Subcutaneous abdominal adipose tissue (tissue), 5 donors: Measurements from ENCODE around the gene CRBN.

ENCODE experiments used
- H3K27ac ChIP-seq: one replicate; pipeline ENCODE4 v1.7.0; 2013; ENCODE audit warnings: low read depth, mild to moderate bottlenecking, inconsistent platforms, low read length, moderate library complexity
- H3K27me3 ChIP-seq, 5 donors: one replicate each; pipeline ENCODE4 v1.7.0; 2013; ENCODE audit warnings: low read length in 5 of 5, inconsistent platforms in 1 of 5; ENCODE audit not compliant: control insufficient read depth in 5 of 5, insufficient read depth in 4 of 5
- H3K36me3 ChIP-seq, 5 donors: one replicate each; pipeline ENCODE4 v1.7.0; 2013; ENCODE audit warnings: low read length in 5 of 5; ENCODE audit not compliant: control insufficient read depth in 5 of 5, insufficient read depth in 5 of 5
- H3K4me1 ChIP-seq, 5 donors: one replicate each; pipeline ENCODE4 v1.7.0; 2013; ENCODE audit warnings: low read length in 5 of 5, mild to moderate bottlenecking in 3 of 5, moderate library complexity in 1 of 5; ENCODE audit not compliant: control insufficient read depth in 5 of 5, insufficient read depth in 5 of 5
- H3K4me3 ChIP-seq, 5 donors: one replicate each; pipeline ENCODE4 v1.7.0; 2013; ENCODE audit warnings: low read length in 5 of 5, low read depth in 1 of 5
- H3K9ac ChIP-seq, 5 donors: one replicate each; pipeline ENCODE4 v1.7.0; 2013; ENCODE audit warnings: low read length in 5 of 5, mild to moderate bottlenecking in 4 of 5, moderate library complexity in 3 of 5
- H3K9me3 ChIP-seq, 5 donors: one replicate each; pipeline ENCODE4 v1.7.0; 2013; ENCODE audit warnings: low read length in 5 of 5; ENCODE audit not compliant: control insufficient read depth in 5 of 5
- donor health status: healthy.
- donor health status: healthy.
- donor health status: healthy.
- donor health status: healthy.
- donor health status: healthy.

CRBN gene

GRCh38 chr3:3119393-3119851, 60.1 kb downstream of the CRBN start:
- Histone ChIP-seq H3K36me3 (no peaks in the 10 kb centered on the region), H3K9ac (no peak overlapping the region), H3K27me3 (peaks cover 0 to 2% (median 0%) of the 10 kb centered on the region in 5 donors), H3K4me1 (no peaks in the 10 kb centered on the region), H3K27ac (no peak overlapping the region), H3K4me3 (no peak overlapping the region), H3K9me3 (no peaks in the 10 kb centered on the region)

DNA sequence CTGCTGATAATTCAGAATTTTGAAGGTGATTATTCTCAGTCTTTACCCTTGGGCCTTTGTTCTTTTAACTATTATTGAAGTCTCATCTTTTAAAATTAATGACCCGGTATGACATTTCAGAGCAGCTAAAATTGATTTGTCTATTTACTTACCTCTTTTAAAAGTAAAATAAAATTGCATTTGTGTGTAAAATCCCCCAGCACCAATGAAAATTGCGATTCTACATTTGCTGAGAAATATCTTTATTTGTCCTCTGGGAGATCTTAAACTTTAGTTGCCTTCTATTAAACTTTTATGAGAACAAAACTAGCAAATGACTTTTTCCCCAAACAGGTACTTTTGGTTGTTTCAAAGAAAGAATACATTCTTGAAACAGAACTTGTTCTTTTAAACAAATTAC, 61.8 kb downstream of the CRBN start:
- Histone ChIP-seq H3K4me3 (no peak overlapping the region), H3K4me1 (no peaks in the 10 kb centered on the region), H3K27ac (no peak overlapping the region), H3K9ac (no peak overlapping the region), H3K36me3 (no peaks in the 10 kb centered on the region), H3K9me3 (no peaks in the 10 kb centered on the region), H3K27me3 (peaks cover 0 to 2% (median 0%) of the 10 kb centered on the region in 5 donors)

DNA sequence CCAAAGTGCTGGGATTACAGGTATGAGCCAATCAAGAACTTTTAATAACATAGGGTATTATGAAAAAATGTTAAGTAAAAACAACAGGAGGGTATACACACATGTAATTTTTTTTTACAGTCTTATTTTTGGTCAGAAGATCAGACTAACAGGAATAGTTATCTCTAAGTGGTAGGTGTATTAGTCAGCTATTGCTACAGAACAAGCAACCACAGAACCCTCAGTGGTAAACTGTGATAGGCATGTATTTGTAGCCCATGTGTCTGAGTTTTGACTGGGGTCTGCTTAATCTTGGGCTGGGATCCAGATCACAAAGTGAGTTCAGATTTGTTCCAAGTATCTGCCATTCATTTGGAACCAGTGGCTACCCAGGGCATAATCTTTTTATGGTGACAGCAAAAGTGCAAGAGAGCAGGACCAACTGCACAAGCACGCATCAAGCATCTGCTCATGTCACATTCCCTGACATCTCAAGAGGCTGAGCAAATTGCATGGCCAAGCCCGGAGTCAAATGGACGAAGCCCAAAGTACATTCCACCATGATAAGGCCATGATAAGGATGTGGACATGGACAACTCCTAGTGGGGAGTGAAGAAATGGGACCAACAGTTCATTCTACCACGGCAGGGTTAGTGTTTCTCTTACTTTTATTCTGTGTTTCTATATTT, 66.3 kb downstream of the CRBN start:
- no peaks in the 10 kb centered on the region for H3K27me3 ChIP-seq
- no peak overlapping the region for H3K27ac ChIP-seq
- H3K4me1 ChIP-seq, result peaks cover 0 to 3% (median 0%) of the 10 kb centered on the region in 5 donors
- H3K4me3 ChIP-seq, result no peak overlapping the region
- no peaks in the 10 kb centered on the region for H3K36me3 ChIP-seq
- no peaks in the 10 kb centered on the region for H3K9me3 ChIP-seq
- H3K9ac ChIP-seq, result no peak overlapping the region

- Histone ChIP-seq H3K27ac (no peak overlapping the region), H3K4me1 (peaks cover 0 to 3% (median 0%) of the 10 kb centered on the region in 5 donors), H3K27me3 (no peaks in the 10 kb centered on the region), H3K9me3 (no peaks in the 10 kb centered on the region), H3K9ac (no peak overlapping the region), H3K36me3 (no peaks in the 10 kb centered on the region), H3K4me3 (no peak overlapping the region)
Measured at GRCh38 chr3:3110749-3111361, 68.6 kb downstream of the CRBN start.

GRCh38 chr3:3110299-3110630, 69.2 kb downstream of the CRBN start, which contains the start of gene IL5RA:
IL5RA (minus strand) TSS chr3:3110374; CDS start chr3:3104984, 5,390 bp downstream.
- no peaks in the 10 kb centered on the region for H3K9me3 ChIP-seq
- no peak within 1 kb of the TSS for H3K4me3 ChIP-seq
- H3K9ac ChIP-seq, result no peak within 1 kb of the TSS
- peaks cover 0 to 3% (median 0%) of the 10 kb centered on the region in 5 donors for H3K4me1 ChIP-seq
- H3K27ac ChIP-seq, result no peak within 1 kb of the TSS
- H3K27me3 ChIP-seq, result no peaks in the 10 kb centered on the region
- no peaks in the 10 kb centered on the region for H3K36me3 ChIP-seq

- Histone ChIP-seq H3K27ac (no peak overlapping the region), H3K9me3 (no peaks in the 10 kb centered on the region), H3K4me1 (peaks cover 0 to 3% (median 0%) of the 10 kb centered on the region in 5 donors), H3K27me3 (no peaks in the 10 kb centered on the region), H3K36me3 (no peaks in the 10 kb centered on the region), H3K4me3 (no peak overlapping the region), H3K9ac (no peak overlapping the region)
Measured at GRCh38 chr3:3109407-3110298, 69.8 kb downstream of the CRBN start.

GRCh38 chr3:3107858-3108257, 71.6 kb downstream of the CRBN start:
- Histone ChIP-seq H3K27ac (no peak overlapping the region), H3K4me3 (no peak overlapping the region), H3K9ac (no peak overlapping the region), H3K36me3 (no peaks in the 10 kb centered on the region), H3K4me1 (peaks cover 0 to 3% (median 0%) of the 10 kb centered on the region in 5 donors), H3K27me3 (no peaks in the 10 kb centered on the region), H3K9me3 (no peaks in the 10 kb centered on the region)

DNA sequence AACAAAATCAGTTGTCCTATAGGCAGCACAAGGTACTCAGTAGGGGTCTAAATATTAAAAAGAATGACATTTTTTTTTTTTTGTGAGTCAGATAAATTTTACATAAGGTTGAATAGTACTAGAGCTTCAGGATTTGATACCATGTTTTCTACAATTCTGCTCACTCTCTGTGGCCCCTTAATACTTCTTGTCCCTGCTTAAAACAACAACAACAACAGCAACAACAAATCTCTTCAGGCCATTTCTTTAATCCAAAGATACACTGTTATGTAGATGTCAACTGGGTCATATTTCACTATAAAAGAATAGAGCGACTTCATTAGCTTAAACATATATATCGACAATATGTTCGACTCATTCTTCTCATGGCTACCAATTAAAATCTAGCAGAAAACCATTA, 72.3 kb downstream of the CRBN start:
- H3K9me3 ChIP-seq, result no peaks in the 10 kb centered on the region
- H3K4me1 ChIP-seq, result peaks cover 0 to 3% (median 0%) of the 10 kb centered on the region in 5 donors
- no peak overlapping the region for H3K4me3 ChIP-seq
- H3K27ac ChIP-seq, result no peak overlapping the region
- H3K36me3 ChIP-seq, result no peaks in the 10 kb centered on the region
- no peak overlapping the region for H3K9ac ChIP-seq
- no peaks in the 10 kb centered on the region for H3K27me3 ChIP-seq

DNA sequence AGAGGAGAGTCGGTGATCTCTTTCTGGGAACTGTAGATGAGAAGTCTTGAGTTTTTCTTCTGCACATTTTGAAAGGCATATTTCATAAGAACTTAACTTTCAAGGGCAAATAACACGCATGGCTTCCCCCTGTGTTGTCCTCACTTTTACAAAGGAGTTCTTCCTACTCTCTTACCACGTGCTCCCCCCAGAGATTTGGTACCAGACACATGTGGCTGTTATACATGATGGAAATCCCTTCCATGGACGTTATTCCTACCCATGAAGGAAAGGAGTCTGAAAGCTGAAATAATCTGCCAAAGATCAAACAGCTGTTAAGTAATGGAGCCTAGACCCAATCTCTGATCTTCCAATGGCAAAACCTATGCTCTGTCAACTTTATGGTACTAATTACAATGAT, 73.7 kb downstream of the CRBN start:
- H3K36me3 ChIP-seq, result no peaks in the 10 kb centered on the region
- H3K27me3 ChIP-seq, result no peaks in the 10 kb centered on the region
- no peak overlapping the region for H3K9ac ChIP-seq
- H3K9me3 ChIP-seq, result no peaks in the 10 kb centered on the region
- H3K27ac ChIP-seq, result no peak overlapping the region
- H3K4me1 ChIP-seq, result peaks cover 0 to 3% (median 0%) of the 10 kb centered on the region in 5 donors
- no peak overlapping the region for H3K4me3 ChIP-seq

DNA sequence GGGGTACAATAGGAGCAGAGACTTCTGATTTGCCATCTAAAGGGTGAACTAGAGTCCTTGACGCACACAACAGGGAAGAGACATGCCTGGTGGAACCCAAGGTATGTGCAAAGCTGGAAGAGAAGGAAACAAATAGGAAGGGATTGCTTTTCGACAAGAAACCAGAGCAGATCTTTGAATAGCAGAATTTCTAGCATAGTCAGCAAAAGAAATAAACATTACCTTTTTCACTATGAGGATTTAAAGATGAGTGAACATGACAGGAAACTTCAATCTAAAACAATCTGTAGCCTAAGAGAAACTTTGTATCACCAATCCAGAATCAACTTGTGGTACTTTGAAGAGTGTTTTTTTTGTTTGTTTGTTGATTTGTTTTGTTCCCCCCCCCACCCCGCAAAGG, 74.2 kb downstream of the CRBN start:
- Histone ChIP-seq H3K36me3 (no peaks in the 10 kb centered on the region), H3K27me3 (no peaks in the 10 kb centered on the region), H3K27ac (no peak overlapping the region), H3K4me1 (no peaks in the 10 kb centered on the region), H3K4me3 (no peak overlapping the region), H3K9ac (no peak overlapping the region), H3K9me3 (no peaks in the 10 kb centered on the region)
